ENCODE results near the gene ADGRG3.

- TF ChIP-seq, protein P1, sequence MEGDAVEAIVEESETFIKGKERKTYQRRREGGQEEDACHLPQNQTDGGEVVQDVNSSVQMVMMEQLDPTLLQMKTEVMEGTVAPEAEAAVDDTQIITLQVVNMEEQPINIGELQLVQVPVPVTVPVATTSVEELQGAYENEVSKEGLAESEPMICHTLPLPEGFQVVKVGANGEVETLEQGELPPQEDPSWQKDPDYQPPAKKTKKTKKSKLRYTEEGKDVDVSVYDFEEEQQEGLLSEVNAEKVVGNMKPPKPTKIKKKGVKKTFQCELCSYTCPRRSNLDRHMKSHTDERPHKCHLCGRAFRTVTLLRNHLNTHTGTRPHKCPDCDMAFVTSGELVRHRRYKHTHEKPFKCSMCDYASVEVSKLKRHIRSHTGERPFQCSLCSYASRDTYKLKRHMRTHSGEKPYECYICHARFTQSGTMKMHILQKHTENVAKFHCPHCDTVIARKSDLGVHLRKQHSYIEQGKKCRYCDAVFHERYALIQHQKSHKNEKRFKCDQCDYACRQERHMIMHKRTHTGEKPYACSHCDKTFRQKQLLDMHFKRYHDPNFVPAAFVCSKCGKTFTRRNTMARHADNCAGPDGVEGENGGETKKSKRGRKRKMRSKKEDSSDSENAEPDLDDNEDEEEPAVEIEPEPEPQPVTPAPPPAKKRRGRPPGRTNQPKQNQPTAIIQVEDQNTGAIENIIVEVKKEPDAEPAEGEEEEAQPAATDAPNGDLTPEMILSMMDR (IDR thresholded peaks at IDR 0.05) = no peak
- TF ChIP-seq POLR2AphosphoS5 (IDR thresholded peaks at IDR 0.05) = no peak
- TF ChIP-seq EP300 (IDR thresholded peaks at IDR 0.05) = no peak
- no peak for TF ChIP-seq POLR2A (IDR thresholded peaks at IDR 0.05)
Measured at GRCh38 chr16:57667048-57667525, 1.0 kb upstream of the ADGRG3 start.

Data from suprapubic skin (tissue), 4 donors.